Liver (tissue), 3 donors: ENCODE results near the gene FLRT2.

Experiments
- EGR1 ChIP-seq, 2 donors: IDR thresholded peaks; 2 replicates each; pipeline ENCODE4 v1.6.1; 2016 to 2018; ENCODE audit warnings: antibody characterized with exemption in 2 of 2, low read depth in 2 of 2
- HNF4G ChIP-seq: IDR thresholded peaks from 2 replicates; pipeline ENCODE4 v1.6.1; 2016; ENCODE audit warnings: antibody characterized with exemption
- JUND ChIP-seq, 2 donors: IDR thresholded peaks; 2 replicates each; pipeline ENCODE4 v1.6.1; 2016; ENCODE audit warnings: antibody characterized with exemption in 2 of 2
- RAD21 ChIP-seq, 2 donors: IDR thresholded peaks; 2 replicates each; pipeline ENCODE4 v1.6.1; 2016; ENCODE audit warnings: antibody characterized with exemption in 2 of 2, mild to moderate bottlenecking in 2 of 2
- RXRA ChIP-seq, 2 donors: IDR thresholded peaks; 2 replicates each; pipeline ENCODE4 v1.6.1; 2017 to 2018; ENCODE audit warnings: antibody characterized with exemption in 2 of 2, mild to moderate bottlenecking in 1 of 2
- TAF1 ChIP-seq: conservative IDR thresholded peaks from 2 replicates; pipeline ENCODE4 v1.6.1; 2016; ENCODE audit warnings: antibody characterized with exemption, mild to moderate bottlenecking
- YY1 ChIP-seq: IDR thresholded peaks from 2 replicates; pipeline ENCODE4 v1.6.1; 2016; ENCODE audit warnings: antibody characterized with exemption, mild to moderate bottlenecking
- TF ChIP-seq, protein P1 (sequence below): IDR thresholded peaks from 2 replicates; pipeline ENCODE4 v1.6.1; 2016; ENCODE audit warnings: antibody characterized with exemption
- TF ChIP-seq, protein P2 (sequence below): IDR thresholded peaks from 2 replicates; pipeline ENCODE4 v1.6.1; 2016; ENCODE audit warnings: antibody characterized with exemption, mild to moderate bottlenecking
- TF ChIP-seq, protein P3 (sequence below): fragments of 150-350 bp; IDR thresholded peaks from 2 replicates; pipeline ENCODE4 v1.5.1; 2017; ENCODE audit warnings: improper control_type of control experiment, low read depth, low read length; ENCODE audit not compliant: missing input control
- donor health status: healthy.
- donor health status: healthy.

DNA sequence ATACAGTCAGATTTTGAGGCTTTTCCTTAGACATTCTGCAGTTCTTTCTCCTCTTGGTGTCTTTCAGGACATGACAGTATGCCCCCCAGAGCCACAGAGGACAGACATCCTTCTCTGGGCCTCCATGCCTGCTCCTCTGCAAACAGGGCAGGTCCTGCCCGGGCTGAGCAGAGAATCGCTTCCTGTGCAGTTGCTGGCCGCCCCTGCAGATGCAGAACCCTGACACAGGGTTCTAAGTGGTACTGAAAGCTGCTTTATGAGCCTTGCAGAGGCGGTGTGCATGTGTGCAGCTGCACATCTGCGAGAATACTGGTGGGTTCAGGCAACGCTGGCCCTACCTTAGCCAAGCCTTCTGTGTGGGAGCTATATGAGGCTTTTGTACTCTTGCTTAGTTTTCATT is 54.5 kb downstream of the FLRT2 start:
- TF ChIP-seq, protein P1, sequence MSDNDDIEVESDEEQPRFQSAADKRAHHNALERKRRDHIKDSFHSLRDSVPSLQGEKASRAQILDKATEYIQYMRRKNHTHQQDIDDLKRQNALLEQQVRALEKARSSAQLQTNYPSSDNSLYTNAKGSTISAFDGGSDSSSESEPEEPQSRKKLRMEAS: no peak
- TF ChIP-seq, protein P2, sequence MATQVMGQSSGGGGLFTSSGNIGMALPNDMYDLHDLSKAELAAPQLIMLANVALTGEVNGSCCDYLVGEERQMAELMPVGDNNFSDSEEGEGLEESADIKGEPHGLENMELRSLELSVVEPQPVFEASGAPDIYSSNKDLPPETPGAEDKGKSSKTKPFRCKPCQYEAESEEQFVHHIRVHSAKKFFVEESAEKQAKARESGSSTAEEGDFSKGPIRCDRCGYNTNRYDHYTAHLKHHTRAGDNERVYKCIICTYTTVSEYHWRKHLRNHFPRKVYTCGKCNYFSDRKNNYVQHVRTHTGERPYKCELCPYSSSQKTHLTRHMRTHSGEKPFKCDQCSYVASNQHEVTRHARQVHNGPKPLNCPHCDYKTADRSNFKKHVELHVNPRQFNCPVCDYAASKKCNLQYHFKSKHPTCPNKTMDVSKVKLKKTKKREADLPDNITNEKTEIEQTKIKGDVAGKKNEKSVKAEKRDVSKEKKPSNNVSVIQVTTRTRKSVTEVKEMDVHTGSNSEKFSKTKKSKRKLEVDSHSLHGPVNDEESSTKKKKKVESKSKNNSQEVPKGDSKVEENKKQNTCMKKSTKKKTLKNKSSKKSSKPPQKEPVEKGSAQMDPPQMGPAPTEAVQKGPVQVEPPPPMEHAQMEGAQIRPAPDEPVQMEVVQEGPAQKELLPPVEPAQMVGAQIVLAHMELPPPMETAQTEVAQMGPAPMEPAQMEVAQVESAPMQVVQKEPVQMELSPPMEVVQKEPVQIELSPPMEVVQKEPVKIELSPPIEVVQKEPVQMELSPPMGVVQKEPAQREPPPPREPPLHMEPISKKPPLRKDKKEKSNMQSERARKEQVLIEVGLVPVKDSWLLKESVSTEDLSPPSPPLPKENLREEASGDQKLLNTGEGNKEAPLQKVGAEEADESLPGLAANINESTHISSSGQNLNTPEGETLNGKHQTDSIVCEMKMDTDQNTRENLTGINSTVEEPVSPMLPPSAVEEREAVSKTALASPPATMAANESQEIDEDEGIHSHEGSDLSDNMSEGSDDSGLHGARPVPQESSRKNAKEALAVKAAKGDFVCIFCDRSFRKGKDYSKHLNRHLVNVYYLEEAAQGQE: no peak
- TF ChIP-seq, protein P3, sequence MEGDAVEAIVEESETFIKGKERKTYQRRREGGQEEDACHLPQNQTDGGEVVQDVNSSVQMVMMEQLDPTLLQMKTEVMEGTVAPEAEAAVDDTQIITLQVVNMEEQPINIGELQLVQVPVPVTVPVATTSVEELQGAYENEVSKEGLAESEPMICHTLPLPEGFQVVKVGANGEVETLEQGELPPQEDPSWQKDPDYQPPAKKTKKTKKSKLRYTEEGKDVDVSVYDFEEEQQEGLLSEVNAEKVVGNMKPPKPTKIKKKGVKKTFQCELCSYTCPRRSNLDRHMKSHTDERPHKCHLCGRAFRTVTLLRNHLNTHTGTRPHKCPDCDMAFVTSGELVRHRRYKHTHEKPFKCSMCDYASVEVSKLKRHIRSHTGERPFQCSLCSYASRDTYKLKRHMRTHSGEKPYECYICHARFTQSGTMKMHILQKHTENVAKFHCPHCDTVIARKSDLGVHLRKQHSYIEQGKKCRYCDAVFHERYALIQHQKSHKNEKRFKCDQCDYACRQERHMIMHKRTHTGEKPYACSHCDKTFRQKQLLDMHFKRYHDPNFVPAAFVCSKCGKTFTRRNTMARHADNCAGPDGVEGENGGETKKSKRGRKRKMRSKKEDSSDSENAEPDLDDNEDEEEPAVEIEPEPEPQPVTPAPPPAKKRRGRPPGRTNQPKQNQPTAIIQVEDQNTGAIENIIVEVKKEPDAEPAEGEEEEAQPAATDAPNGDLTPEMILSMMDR: no peak
- TF ChIP-seq JUND (IDR thresholded peaks at IDR 0.05) (no peak), TAF1 (no peak), HNF4G (no peak), RAD21 (IDR thresholded peaks at IDR 0.05) (no peak), RXRA (IDR thresholded peaks at IDR 0.05) (no peak), EGR1 (IDR thresholded peaks at IDR 0.05; ENCODE audit: low read depth in 2 of 2) (no peak), YY1 (no peak)
